Measurements from ENCODE around the gene PPP5C. TPM values are rescaled to one million over a fixed set of nuclear protein-coding genes. Genes with fewer than 3 reads are reported as not detected.
"Not testable (repeated sequence)": the region's sequence is repeated elsewhere in the genome, so short reads cannot be mapped to it uniquely, and the experiment has no call there.

PPP5C gene
- polyA plus RNA-seq, 1 donor from 2014 or later, result 99.3 TPM

DNA sequence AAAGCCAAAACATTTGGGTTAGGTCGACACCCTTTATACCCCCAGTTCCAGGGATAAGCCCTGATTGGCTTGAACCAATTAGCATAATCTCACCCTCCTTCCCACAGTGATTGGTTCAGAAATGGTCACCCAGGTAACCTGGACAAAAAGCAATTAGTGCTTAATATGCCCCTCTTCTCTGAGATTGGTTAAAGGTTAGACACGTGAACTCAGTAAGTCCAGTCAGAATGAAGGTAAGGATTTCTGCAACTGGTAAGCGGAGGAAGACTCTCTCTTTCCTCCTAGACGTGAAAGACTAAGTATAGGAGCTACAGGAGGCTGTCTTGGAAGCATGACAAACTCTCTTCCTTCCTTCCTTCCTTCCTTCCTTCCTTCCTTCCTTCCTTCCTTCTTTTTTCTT, 83.1 kb downstream of the PPP5C start:
- H3K9me2 ChIP-seq (ENCODE audit: insufficient read depth, low read length), result no peaks in the 10 kb centered on the region
- H3K4me2 ChIP-seq (ENCODE audit: low read length), result no peak overlapping the region
- H3K27ac ChIP-seq (ENCODE audit: low read length), result no peak overlapping the region
- no peaks in the 10 kb centered on the region for H3F3A ChIP-seq (ENCODE audit: insufficient read depth, low read length, poor library complexity, severe bottlenecking)
- peaks cover 25% of the 10 kb centered on the region for H3K79me2 ChIP-seq (replicated peaks; ENCODE audit: insufficient read depth, low read length)
- H3K4me3 ChIP-seq (ENCODE audit: low read length), result no peak overlapping the region
- no peak overlapping the region for H3K9ac ChIP-seq (ENCODE audit: low read length)
- H2AFZ ChIP-seq (ENCODE audit: low read depth, low read length), result no peak overlapping the region
- no peaks in the 10 kb centered on the region for H4K20me1 ChIP-seq (ENCODE audit: insufficient read depth)
- H3K36me3 ChIP-seq (ENCODE audit: insufficient read depth, low read length), result no peaks in the 10 kb centered on the region
- TF ChIP-seq EZH2 (IDR thresholded peaks at IDR 0.05; ENCODE audit: borderline replicate concordance, insufficient read depth, low read length, poor library complexity, severe bottlenecking), result no peak
- TF ChIP-seq POLR2AphosphoS5 (IDR thresholded peaks at IDR 0.05), result no peak
- TF ChIP-seq EP300 (conservative IDR thresholded peaks at IDR 0.05; ENCODE audit: poor library complexity, severe bottlenecking), result no peak
- TF ChIP-seq MXI1 (conservative IDR thresholded peaks at IDR 0.05; ENCODE audit: poor library complexity, severe bottlenecking), result no peak
- TF ChIP-seq TAF1 (IDR thresholded peaks at IDR 0.05; ENCODE audit: low read depth), result no peak
- TF ChIP-seq, protein P1, sequence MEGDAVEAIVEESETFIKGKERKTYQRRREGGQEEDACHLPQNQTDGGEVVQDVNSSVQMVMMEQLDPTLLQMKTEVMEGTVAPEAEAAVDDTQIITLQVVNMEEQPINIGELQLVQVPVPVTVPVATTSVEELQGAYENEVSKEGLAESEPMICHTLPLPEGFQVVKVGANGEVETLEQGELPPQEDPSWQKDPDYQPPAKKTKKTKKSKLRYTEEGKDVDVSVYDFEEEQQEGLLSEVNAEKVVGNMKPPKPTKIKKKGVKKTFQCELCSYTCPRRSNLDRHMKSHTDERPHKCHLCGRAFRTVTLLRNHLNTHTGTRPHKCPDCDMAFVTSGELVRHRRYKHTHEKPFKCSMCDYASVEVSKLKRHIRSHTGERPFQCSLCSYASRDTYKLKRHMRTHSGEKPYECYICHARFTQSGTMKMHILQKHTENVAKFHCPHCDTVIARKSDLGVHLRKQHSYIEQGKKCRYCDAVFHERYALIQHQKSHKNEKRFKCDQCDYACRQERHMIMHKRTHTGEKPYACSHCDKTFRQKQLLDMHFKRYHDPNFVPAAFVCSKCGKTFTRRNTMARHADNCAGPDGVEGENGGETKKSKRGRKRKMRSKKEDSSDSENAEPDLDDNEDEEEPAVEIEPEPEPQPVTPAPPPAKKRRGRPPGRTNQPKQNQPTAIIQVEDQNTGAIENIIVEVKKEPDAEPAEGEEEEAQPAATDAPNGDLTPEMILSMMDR (IDR thresholded peaks at IDR 0.05; ENCODE audit: poor library complexity, severe bottlenecking), result no peak
- TF ChIP-seq, protein P2, sequence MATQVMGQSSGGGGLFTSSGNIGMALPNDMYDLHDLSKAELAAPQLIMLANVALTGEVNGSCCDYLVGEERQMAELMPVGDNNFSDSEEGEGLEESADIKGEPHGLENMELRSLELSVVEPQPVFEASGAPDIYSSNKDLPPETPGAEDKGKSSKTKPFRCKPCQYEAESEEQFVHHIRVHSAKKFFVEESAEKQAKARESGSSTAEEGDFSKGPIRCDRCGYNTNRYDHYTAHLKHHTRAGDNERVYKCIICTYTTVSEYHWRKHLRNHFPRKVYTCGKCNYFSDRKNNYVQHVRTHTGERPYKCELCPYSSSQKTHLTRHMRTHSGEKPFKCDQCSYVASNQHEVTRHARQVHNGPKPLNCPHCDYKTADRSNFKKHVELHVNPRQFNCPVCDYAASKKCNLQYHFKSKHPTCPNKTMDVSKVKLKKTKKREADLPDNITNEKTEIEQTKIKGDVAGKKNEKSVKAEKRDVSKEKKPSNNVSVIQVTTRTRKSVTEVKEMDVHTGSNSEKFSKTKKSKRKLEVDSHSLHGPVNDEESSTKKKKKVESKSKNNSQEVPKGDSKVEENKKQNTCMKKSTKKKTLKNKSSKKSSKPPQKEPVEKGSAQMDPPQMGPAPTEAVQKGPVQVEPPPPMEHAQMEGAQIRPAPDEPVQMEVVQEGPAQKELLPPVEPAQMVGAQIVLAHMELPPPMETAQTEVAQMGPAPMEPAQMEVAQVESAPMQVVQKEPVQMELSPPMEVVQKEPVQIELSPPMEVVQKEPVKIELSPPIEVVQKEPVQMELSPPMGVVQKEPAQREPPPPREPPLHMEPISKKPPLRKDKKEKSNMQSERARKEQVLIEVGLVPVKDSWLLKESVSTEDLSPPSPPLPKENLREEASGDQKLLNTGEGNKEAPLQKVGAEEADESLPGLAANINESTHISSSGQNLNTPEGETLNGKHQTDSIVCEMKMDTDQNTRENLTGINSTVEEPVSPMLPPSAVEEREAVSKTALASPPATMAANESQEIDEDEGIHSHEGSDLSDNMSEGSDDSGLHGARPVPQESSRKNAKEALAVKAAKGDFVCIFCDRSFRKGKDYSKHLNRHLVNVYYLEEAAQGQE (IDR thresholded peaks at IDR 0.05; ENCODE audit: borderline replicate concordance), result no peak
- TF ChIP-seq SMC3 (conservative IDR thresholded peaks at IDR 0.05; ENCODE audit: poor library complexity), result no peak
- TF ChIP-seq RAD21 (conservative IDR thresholded peaks at IDR 0.05), result no peak
- H3K27me3 ChIP-seq (ENCODE audit: insufficient read depth, low read depth, low read length), result no peaks in the 10 kb centered on the region
- no peaks in the 10 kb centered on the region for H3K9me3 ChIP-seq (ENCODE audit: low read length)

DNA sequence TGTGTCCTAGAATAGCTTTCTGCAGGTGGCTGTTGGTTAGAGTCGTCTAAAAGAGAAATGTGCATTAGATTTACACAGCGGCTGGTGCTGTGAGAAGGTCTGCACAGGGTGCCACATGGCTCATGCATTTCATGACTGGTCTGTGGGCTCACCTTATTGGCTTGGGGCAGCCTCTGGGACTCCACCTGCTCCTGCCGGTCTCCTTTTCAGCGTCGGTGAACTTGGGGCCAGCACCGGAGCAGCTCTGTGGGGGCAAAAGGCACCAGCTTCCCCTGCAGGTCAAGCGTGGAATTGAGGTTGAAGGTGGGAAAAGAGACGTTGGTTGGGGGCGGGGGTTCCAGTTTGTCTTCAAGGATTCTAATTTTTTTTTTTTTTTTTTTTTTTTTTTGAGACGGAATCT, 84.9 kb downstream of the PPP5C start:
- Histone ChIP-seq H3K27ac (ENCODE audit: low read length) (no peak overlapping the region), H3K9ac (ENCODE audit: low read length) (no peak overlapping the region), H3K9me2 (ENCODE audit: insufficient read depth, low read length) (no peaks in the 10 kb centered on the region), H3K4me3 (ENCODE audit: low read length) (no peak overlapping the region), H2AFZ (ENCODE audit: low read depth, low read length) (no peak overlapping the region), H3K27me3 (ENCODE audit: insufficient read depth, low read depth, low read length) (no peaks in the 10 kb centered on the region), H3K9me3 (ENCODE audit: low read length) (no peaks in the 10 kb centered on the region), H3K79me2 (replicated peaks; ENCODE audit: insufficient read depth, low read length) (peaks cover 23% of the 10 kb centered on the region), H3K36me3 (ENCODE audit: insufficient read depth, low read length) (no peaks in the 10 kb centered on the region), H3K4me2 (ENCODE audit: low read length) (no peak overlapping the region), H4K20me1 (ENCODE audit: insufficient read depth) (no peaks in the 10 kb centered on the region), H3F3A (ENCODE audit: insufficient read depth, low read length, poor library complexity, severe bottlenecking) (no peaks in the 10 kb centered on the region)
- TF ChIP-seq, protein P1 (IDR thresholded peaks at IDR 0.05; ENCODE audit: poor library complexity, severe bottlenecking), result no peak
- TF ChIP-seq SMC3 (conservative IDR thresholded peaks at IDR 0.05; ENCODE audit: poor library complexity), result no peak
- TF ChIP-seq POLR2AphosphoS5 (IDR thresholded peaks at IDR 0.05), result no peak
- TF ChIP-seq, protein P2 (IDR thresholded peaks at IDR 0.05; ENCODE audit: borderline replicate concordance), result no peak
- no peak for TF ChIP-seq MXI1 (conservative IDR thresholded peaks at IDR 0.05; ENCODE audit: poor library complexity, severe bottlenecking)
- TF ChIP-seq TAF1 (IDR thresholded peaks at IDR 0.05; ENCODE audit: low read depth), result no peak
- no peak for TF ChIP-seq EP300 (conservative IDR thresholded peaks at IDR 0.05; ENCODE audit: poor library complexity, severe bottlenecking)
- TF ChIP-seq EZH2 (IDR thresholded peaks at IDR 0.05; ENCODE audit: borderline replicate concordance, insufficient read depth, low read length, poor library complexity, severe bottlenecking), result no peak
- TF ChIP-seq RAD21 (conservative IDR thresholded peaks at IDR 0.05), result no peak

DNA sequence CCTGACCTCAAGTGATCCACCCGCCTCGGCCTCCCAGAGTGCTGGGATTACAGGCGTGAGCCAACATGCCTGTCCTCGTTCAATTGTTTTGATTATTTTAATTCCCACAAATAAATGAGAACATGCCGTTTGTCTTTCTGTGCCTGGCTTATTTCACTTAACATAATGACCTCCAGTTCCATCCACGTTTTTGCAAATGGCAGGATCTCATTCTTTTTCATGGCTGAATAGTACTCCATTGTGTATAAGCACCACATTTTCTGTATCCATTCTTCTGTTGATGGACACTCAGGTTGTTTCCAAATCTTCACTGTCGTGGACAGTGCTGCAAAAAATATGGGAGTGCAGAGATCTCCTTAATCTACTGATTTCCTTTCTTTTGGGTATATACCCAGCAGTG, 86.6 kb downstream of the PPP5C start:
- H3F3A ChIP-seq (ENCODE audit: insufficient read depth, low read length, poor library complexity, severe bottlenecking); H3K4me3 ChIP-seq (ENCODE audit: low read length); H3K27me3 ChIP-seq (ENCODE audit: insufficient read depth, low read depth, low read length); H3K9ac ChIP-seq (ENCODE audit: low read length); H3K79me2 ChIP-seq (replicated peaks; ENCODE audit: insufficient read depth, low read length); H2AFZ ChIP-seq (ENCODE audit: low read depth, low read length); H4K20me1 ChIP-seq (ENCODE audit: insufficient read depth); H3K9me2 ChIP-seq (ENCODE audit: insufficient read depth, low read length); H3K36me3 ChIP-seq (ENCODE audit: insufficient read depth, low read length); H3K27ac ChIP-seq (ENCODE audit: low read length); H3K9me3 ChIP-seq (ENCODE audit: low read length); H3K4me2 ChIP-seq (ENCODE audit: low read length): not testable (repeated sequence)
